ENCODE data around the gene VIL1. TPM values are rescaled to one million over a fixed set of nuclear protein-coding genes. Genes with fewer than 3 reads are reported as not detected.
A peak's percentile ranks its signal among the peaks of the same experiment; 100 is the strongest.

VIL1 gene
- polyA plus RNA-seq, 1 donor = not detected

GRCh38 chr2:218405086-218405745 is 13.7 kb upstream of the VIL1 start:
- DNase-seq (ENCODE audit: low read depth) = no peak

GRCh38 chr2:218405746-218406208 is 13.1 kb upstream of the VIL1 start:
- DNase-seq (ENCODE audit: low read depth) = no peak

GRCh38 chr2:218406209-218406948 is 12.5 kb upstream of the VIL1 start:
- peak; percentile 57 for DNase-seq (ENCODE audit: low read depth)

GRCh38 chr2:218406949-218407618 is 11.8 kb upstream of the VIL1 start:
- no peak for DNase-seq (ENCODE audit: low read depth)

- DNase-seq (ENCODE audit: low read depth) = no peak
These were observed 11.2 kb upstream of the VIL1 start for GRCh38 chr2:218407717-218408116.

GRCh38 chr2:218418321-218418716 is 604 bp upstream of the VIL1 start:
- no peak for DNase-seq (ENCODE audit: low read depth)

- no peak for DNase-seq (ENCODE audit: low read depth)
These were observed 800 bp downstream of the VIL1 start for GRCh38 chr2:218419630-218420216.

- no peak for DNase-seq (ENCODE audit: low read depth)
These were observed 2.1 kb downstream of the VIL1 start for GRCh38 chr2:218421027-218421426.

GRCh38 chr2:218422403-218423086 is 3.6 kb downstream of the VIL1 start:
- no peak for DNase-seq (ENCODE audit: low read depth)

- DNase-seq (ENCODE audit: low read depth) = no peak
These were observed 4.7 kb downstream of the VIL1 start for GRCh38 chr2:218423584-218423983.

GRCh38 chr2:218425531-218425930 is 6.6 kb downstream of the VIL1 start:
- no peak for DNase-seq (ENCODE audit: low read depth)

- DNase-seq (ENCODE audit: low read depth) = no peak
These were observed 8.8 kb downstream of the VIL1 start for GRCh38 chr2:218427741-218428140.

GRCh38 chr2:218428846-218429558 is 10.1 kb downstream of the VIL1 start:
- no peak for DNase-seq (ENCODE audit: low read depth)

- DNase-seq (ENCODE audit: low read depth) = no peak
These were observed 11.2 kb downstream of the VIL1 start for GRCh38 chr2:218429911-218430692.

GRCh38 chr2:218430721-218431120 is 11.8 kb downstream of the VIL1 start:
- DNase-seq (ENCODE audit: low read depth) = no peak

GRCh38 chr2:218431878-218432277 is 13.0 kb downstream of the VIL1 start:
- no peak for DNase-seq (ENCODE audit: low read depth)

GRCh38 chr2:218432676-218433365 is 13.9 kb downstream of the VIL1 start:
- no peak for DNase-seq (ENCODE audit: low read depth)

- no peak for DNase-seq (ENCODE audit: low read depth)
These were observed 15.5 kb downstream of the VIL1 start for GRCh38 chr2:218434456-218434855.

Data from forelimb muscle (tissue), 1 donor.